Breast epithelium (tissue), 3 donors: ENCODE measurements around the gene SFXN5.

Experiments used
- CTCF ChIP-seq, 3 donors: fragments of 450-650 bp; IDR thresholded peaks; one replicate each; pipeline ENCODE4 v1.5.1; 2016 to 2017; ENCODE audit warnings: antibody characterized with exemption in 3 of 3, mild to moderate bottlenecking in 3 of 3, moderate library complexity in 3 of 3
- POLR2AphosphoS5 ChIP-seq, 3 donors: sonication (generic); formaldehyde crosslinking; IDR thresholded peaks; one replicate each; pipeline ENCODE4 v1.6.1; 2017; ENCODE audit warnings: antibody characterized with exemption in 3 of 3

- TF ChIP-seq CTCF (IDR thresholded peaks at IDR 0.05) (no peak), POLR2AphosphoS5 (IDR thresholded peaks at IDR 0.05) (no peak)
These were observed 2.9 kb upstream of the SFXN5 start for GRCh38 chr2:73074110-73075069.
